ENCODE measurements around the gene KIF24.
"Not testable (repeated sequence)": the region's sequence is repeated elsewhere in the genome, so short reads cannot be mapped to it uniquely, and the experiment has no call there.

Gene KIF24

DNA sequence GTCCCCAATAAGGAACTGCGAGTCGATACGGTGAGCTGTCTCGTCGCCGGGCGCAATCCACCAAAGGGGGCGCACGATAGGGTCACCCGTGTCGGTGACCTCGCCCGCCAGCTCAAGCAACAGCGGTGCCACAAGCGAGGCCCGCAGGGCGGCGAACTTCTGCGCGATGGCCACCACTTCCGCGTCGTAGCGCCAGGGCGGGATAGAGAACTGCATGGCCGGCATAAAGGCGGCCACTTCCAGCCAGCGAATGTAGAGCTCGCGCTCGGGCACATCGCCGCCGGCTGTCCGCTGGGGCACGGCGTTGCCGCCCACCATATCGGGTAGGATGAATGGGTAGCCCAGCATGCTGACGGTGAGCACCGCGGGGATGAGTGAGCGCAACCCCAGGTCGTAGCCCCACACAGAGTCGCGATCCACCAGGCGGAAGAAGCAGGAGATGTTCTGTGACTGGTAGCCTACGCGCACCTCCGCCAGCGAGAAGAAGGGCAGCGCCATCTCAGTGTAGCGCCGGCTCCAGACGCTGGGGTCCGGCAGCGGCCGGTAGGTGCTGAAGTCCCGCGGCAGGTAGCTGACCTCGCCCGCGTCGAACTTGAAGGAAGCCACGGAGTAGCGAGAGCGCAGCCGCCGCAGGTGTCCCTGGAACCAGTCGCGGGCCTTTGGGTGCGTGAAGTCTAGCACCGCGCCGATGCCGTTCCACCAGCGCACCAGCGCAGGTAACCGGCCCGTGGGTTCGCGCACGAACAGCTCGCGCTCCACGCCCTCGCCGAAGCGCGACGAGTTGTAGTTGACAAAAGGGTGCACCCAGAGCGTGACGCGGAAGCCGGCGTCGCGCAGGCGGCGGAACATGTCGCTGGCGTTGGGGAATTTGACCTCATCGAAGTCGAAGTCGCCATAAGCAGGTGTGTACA is 42.2 kb upstream of the KIF24 start:
- POLR2A ChIA-PET, result interaction anchor here (0.5 kb wide), 1 partner anchor 143 kb away, joined by 3 read pairs; no protein-coding TSS in a partner anchor
- DNase-seq (ENCODE audit: low read depth, low spot score), result no peak
- peak overlapping the region; percentile 53 for H3K4me3 ChIP-seq (ENCODE audit: low read depth, low read length)
- CTCF ChIA-PET, result interaction anchor here (0.8 to 3.3 kb wide), 7 partner anchors 7 to 39 kb away, joined by 3 to 30 read pairs (median 4); partner anchors contain the start of gene MYORG
- peak; percentile 6 for TF ChIP-seq CTCF (IDR thresholded peaks at IDR 0.05; ENCODE audit: insufficient read depth, low read length, missing control alignments)

GRCh38 chr9:34370335-34370969 is 41.4 kb upstream of the KIF24 start:
- DNase-seq (ENCODE audit: low read depth, low spot score), result no peak
- H3K4me3 ChIP-seq (ENCODE audit: low read depth, low read length), result peak overlapping the region; percentile 53
- ChIA-PET CTCF (interaction anchor here (0.7 to 3.3 kb wide), 7 partner anchors 8 to 38 kb away, joined by 3 to 30 read pairs (median 4); partner anchors contain the start of gene MYORG), POLR2A (no interaction called here)
- no peak for TF ChIP-seq CTCF (IDR thresholded peaks at IDR 0.05; ENCODE audit: insufficient read depth, low read length, missing control alignments)

DNA sequence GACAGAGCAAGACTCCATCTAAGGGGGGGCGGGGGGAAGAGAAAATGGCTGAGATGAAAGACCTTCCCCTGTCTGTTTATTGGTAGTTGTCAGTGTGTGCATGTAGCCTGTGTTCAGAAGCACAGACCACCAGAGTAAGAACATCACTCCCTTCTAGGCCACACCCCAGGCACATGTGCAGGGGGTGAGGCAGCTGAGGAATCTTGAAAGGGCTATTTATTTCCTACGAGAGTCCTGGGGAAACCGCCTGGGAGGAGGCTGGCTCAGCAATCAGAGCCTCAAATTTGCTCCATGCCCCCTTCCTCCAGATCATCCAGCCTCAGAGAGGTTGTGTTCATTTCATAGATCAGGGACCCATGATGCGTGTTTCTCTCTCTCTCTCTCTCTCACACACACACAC is 40.6 kb upstream of the KIF24 start:
- no peak for TF ChIP-seq CTCF (IDR thresholded peaks at IDR 0.05; ENCODE audit: insufficient read depth, low read length, missing control alignments)
- ChIA-PET CTCF (interaction anchor here (0.7 to 3.3 kb wide), 5 partner anchors 9 to 38 kb away, joined by 3 to 30 read pairs (median 7); partner anchors contain the start of gene MYORG), POLR2A (no interaction called here)
- no peak overlapping the region for H3K4me3 ChIP-seq (ENCODE audit: low read depth, low read length)
- DNase-seq (ENCODE audit: low read depth, low spot score), result no peak

GRCh38 chr9:34368796-34369195 is 39.7 kb upstream of the KIF24 start:
- H3K4me3 ChIP-seq (ENCODE audit: low read depth, low read length); DNase-seq (ENCODE audit: low read depth, low spot score); POLR2A ChIA-PET: not testable (repeated sequence)
- CTCF ChIA-PET, result interaction anchor here (1.9 to 3.3 kb wide), 2 partner anchors 10 to 36 kb away, joined by 7 to 30 read pairs; partner anchors contain the start of gene MYORG

- POLR2A ChIA-PET; DNase-seq (ENCODE audit: low read depth, low spot score); H3K4me3 ChIP-seq (ENCODE audit: low read depth, low read length): not testable (repeated sequence)
- CTCF ChIA-PET, result interaction anchor here (1.3 to 2.0 kb wide), 4 partner anchors 9 to 239 kb away, joined by 3 to 8 read pairs (median 6); partner anchors contain the start of gene MYORG
These were observed 38.8 kb upstream of the KIF24 start for GRCh38 chr9:34367751-34368410.

GRCh38 chr9:34366365-34366764 is 37.3 kb upstream of the KIF24 start:
- no peak for TF ChIP-seq CTCF (IDR thresholded peaks at IDR 0.05; ENCODE audit: insufficient read depth, low read length, missing control alignments)
- DNase-seq (ENCODE audit: low read depth, low spot score), result no peak
- no peak overlapping the region for H3K4me3 ChIP-seq (ENCODE audit: low read depth, low read length)
- ChIA-PET CTCF (interaction anchor here (1.8 to 2.0 kb wide), 2 partner anchors 11 to 13 kb away, joined by 6 to 8 read pairs; partner anchors contain the start of gene MYORG), POLR2A (no interaction called here)
